Endometrial microvascular endothelial cells (primary cell): Measurements from ENCODE around the gene OGT. TPM values are rescaled to one million over a fixed set of nuclear protein-coding genes. Genes with fewer than 3 reads are reported as not detected.
"Not testable (repeated sequence)": the region's sequence is repeated elsewhere in the genome, so short reads cannot be mapped to it uniquely, and the experiment has no call there.

ENCODE experiments used
- in situ Hi-C: cut with HindIII; loops from 2 replicates; pipeline ENCODE4 v1.10.0; 2017; ENCODE audit warnings: low sequenced_read_pairs, low pct_unique_long_range_greater_than_20kb; ENCODE audit errors: inconsistent ontology term
- total RNA-seq: library from RNA; depleted of rRNA; stranded (reverse); fragments of >200 nt; gene quantifications from one replicate; pipeline ENCODE4 v1.2.3, GENCODE V29; 2015; ENCODE audit errors: inconsistent ontology term

Gene OGT
- total RNA-seq, 1 donor from 2014 or later, result 46.6 TPM

DNA sequence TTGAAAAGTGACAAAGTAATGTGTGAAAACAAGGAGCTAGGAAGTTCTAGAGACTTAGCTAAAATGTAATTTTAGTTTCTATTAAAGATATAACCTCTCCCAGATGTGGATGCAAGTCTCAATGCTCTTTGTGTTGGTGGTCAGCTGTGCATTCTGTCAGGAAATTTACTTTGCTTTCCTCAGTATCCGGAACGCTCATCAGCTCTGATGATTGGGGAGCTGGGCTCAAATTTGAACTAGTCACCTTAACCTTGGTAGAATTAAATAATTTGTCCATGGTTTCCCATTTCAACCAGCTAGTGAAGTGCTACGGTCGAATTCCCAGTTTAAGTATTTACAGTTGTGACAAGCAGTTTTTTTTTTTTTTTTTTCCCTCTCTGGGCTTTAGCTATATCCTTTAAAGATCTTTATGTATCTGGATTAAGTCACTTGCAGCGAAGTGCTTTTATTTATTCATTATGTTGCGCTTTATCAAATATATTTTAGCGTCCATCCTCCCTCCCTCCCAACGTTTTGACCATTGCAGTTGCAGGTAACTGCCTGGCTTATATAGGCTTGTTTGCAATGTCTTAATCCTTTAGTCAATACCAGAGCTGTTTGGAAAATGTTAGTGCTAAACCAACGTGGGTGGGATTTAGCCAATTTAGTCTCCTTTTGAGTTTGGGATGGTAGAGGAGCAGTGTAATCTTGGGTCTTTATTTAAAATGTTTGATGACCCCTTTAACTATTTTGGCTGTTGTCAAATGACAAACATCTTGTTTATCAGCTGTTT, 2.1 kb downstream of the OGT start:
- in situ Hi-C loops, result no loop called here

DNA sequence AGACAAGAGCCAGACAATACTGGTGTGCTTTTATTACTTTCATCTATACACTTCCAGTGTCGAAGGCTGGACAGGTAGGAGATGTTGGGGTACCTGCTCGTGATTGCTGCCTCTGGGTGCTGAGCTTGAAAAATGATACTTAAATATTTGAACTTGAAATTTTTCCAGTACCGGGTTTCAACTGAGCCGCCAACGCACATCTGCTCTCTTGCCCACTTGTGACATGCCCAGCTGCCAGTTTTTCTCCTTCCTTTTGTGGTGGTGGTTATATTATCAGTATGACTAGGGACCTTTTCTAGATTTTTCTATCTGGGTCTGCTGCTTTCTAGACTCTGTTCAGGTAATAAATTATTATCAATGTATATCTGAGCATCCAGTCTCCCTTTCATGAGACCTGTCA, 3.4 kb downstream of the OGT start:
- in situ Hi-C loops, result no loop called here

DNA sequence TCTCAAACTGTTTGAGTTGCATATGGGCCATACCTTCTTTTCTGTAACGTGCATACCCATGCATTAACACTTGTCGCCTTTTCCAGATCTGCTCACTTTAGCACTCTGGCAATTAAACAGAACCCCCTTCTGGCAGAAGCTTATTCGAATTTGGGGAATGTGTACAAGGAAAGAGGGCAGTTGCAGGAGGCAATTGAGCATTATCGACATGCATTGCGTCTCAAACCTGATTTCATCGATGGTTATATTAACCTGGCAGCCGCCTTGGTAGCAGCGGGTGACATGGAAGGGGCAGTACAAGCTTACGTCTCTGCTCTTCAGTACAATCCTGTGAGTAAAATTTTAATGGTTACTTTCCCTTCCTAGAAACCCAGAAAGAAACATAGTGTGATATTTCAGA, 4.8 kb downstream of the OGT start:
- in situ Hi-C loops, result no loop called here

DNA sequence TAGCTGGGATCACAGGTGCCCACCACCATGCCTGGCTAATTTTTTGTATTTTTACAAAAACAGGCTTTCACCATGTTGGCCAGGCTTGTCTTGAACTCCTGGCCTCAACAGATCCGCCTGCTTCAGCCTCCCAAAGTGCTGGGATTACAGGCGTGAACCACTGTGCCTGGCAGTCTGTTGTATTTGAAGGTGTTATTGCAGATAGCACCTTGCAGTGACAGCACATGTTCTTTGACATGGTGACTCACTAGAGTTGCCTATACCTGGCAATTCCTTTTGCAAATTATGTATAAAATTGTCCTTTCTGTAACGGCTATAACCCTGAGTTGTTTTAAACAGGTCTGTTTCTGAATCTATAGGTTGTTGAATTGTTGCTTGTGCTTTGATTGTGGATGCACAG, 7.9 kb downstream of the OGT start:
- in situ Hi-C loops, result no loop called here

DNA sequence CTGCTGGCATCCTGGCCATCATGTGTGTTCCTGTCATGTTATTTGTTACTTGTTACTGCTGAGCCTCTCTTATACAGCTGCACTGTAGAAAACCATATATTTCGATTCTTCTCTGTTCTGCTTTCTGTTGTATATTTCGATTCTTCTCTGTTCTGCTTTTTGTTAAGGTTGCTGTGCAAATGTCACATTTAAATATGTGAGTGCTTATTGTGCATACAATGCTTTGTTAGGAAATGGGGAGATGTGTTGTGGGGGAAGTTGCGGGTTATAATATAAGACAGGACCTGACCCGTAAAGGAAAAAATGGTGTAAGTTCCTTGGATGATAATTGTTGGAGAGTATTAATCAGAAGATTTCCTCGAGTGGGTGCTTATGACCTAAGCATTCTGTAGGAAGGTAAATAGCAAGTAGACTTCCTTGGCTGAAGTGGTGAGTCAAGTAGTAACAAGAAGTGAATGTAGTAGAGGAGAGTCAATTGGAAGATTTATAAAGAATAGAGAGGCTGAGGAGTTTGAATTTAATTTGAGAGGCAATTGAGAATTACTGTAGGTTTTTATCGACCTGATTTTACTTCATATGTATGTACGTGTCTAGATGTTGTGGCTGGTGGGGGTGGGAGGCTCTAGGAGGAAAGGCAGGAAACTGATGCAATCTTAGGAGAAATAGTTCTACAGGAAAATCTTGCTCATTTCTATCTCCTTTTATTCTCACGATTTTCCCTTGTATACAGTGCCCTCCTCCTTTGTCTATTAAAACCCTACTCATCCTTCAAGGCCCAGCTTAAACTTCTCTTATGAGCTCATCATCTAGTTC, 8.5 kb downstream of the OGT start:
- in situ Hi-C loops, result no loop called here

DNA sequence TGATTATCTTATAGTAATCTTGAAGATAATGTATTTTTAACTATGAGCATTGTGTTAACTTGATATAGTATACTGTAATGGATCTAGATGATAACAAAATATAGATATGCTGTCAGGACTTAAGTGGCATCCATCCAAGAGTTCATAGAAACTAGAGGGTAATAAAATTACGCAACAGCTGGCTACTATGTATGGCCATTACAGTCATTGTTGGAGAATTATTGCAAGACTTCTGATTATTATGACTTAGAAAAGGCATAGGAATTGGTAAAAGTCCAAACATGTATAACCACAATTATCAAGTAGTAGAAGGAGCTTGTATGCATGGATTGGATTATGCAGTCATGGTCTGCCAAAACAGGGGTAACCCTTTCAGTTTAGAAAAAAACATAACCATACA, 9.5 kb downstream of the OGT start:
- in situ Hi-C loops, result no loop called here

DNA sequence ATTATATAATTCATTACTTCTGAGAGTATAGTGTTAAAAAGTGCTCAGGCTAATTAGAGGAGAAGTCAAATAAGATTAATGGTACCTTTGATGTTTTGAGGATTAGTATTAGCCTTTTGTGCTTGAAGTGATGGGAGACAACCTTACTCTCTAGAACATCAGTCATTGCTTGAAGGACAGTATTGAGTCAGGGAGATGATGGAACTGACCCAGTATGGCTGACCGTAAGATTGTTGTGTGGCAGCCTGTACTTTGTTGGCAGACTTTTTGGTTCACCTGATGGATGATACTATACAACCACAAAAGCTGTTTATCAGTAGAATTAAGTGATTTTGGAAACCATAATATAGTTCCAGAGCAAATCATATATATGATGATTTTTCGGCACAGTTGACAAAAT, 9.9 kb downstream of the OGT start:
- in situ Hi-C loops, result no loop called here

DNA sequence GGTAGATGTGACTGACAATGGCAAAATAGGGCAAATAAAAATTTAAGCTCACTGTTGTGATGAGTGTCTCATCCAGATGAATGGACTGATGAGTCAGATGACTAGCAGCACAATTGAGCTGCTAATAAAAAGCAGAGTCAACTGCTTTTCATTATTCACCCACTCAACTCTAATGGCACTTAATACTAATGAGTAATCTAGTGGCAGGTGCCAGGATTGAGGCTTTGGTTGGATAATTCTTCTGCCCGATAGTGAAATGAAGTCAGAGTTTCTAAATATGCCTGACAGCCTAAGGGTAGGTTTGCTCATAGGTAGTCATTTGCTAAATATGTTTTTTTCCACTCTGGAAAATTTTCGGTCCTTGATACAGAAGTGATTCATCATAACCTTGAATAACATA, 10.4 kb downstream of the OGT start:
- in situ Hi-C loops, result no loop called here

DNA sequence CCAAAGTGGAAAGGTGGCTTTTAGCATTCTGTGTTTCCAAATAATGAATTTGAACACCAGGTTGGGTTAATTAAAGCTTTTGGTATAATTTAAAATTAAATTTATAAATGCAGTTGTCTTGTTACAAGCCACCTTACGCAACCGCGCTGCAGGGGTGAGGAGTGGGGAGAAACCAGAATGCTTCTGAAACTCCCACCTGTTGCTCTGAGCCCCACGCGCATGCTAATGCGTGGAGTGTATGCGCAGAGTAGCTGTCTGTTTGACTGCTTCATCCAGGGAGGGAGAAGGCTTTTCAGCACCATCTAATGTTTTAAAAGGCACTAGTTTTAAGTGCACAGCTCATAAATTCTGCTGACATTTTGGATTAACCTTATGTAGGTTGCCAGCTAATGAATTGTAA, 12.5 kb downstream of the OGT start:
- in situ Hi-C loops, result no loop called here

DNA sequence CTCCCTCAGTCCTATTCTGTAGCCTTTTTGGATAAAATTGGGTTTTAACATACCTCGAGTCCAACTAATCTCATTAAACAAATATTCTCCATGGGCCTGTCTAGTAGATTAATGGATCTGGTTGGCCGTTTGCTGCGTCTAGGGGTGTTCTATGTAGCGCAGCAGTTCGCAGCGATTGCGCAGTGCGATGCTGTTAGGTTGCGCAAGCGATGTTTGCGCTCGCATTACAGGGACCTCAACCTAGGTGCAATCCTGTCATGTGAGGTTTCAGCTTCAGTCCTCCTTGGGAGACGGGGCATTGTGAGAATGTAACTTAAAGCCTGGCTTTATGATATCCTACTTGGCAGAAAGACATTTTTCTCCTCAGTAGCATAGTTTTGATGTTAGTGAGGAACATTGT, 14.0 kb downstream of the OGT start:
- in situ Hi-C loops, result no loop called here

DNA sequence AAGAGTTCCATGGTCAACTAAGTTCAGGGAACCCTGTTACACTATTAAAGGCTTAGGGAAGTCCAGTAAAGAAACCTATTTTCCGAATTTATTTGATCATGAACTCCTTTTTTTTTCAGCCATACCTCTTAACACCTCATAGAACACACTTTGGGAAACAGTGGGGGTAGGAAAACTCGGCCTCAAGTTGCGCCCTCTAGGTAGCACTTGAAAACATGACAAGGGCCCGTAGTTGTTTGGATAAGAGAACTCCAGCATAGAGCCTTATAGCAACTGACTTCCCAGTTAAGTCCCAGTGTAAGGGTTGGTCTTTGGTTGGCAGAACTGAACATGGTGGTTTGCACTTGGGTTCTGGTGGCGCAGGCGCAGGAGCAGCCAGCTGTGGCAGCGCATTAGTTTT, 14.4 kb downstream of the OGT start:
- in situ Hi-C loops, result no loop called here

DNA sequence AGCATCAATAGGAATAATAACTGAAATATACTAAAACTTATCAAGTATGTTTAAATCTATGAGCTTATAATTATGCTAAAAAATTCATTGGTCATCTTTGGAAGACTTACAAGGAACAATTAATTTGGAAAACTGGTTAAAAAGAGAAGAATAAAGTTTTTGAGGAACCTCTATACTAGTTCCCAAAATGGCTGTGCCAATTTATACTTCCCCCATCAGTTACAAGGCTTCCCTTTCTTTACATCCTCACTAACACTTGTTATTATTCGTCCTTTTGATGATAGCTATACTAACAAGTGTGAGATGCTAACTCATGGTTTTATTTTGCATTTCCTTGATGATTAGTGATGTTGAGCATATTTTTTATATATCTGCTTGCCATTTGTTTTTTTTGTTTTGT, 17.1 kb downstream of the OGT start:
- in situ Hi-C loops, result no loop called here

DNA sequence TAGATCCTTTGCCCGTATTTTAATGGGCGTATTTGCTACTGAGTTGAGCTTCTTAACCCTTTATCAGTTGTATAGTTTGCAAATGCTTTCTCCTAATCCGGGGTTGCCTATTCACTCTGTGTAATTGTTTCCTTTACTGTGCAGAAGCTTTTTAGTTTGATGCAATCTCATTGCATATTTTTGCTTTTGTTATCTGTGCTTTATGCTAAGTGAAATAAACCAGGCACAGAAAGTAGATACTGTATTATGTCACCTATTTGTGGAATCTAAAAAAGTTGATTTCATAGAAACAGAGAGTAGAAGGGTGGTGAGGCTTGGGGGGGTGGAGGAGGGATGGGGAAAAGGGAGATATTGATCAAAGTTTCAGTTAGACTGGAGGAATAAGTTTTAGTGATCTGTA, 17.7 kb downstream of the OGT start:
- in situ Hi-C loops, result no loop called here

DNA sequence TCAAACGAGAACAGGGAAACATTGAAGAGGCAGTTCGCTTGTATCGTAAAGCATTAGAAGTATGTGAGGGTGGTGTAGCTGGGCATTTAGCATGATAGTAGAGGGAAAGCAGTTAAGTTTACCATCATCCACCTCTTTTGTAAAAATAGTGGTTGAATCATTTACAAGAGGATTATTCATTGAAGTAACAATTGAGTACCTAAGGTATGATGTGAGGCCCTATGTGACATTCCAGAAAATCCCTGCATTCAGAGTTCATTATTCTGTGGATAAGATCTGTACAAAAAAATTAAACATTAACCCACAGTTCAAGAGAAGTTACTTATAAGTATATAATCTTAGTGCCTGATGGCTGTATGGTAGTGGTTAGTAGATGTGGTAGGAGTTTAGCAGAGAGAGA, 23.1 kb downstream of the OGT start:
- in situ Hi-C loops, result no loop called here

DNA sequence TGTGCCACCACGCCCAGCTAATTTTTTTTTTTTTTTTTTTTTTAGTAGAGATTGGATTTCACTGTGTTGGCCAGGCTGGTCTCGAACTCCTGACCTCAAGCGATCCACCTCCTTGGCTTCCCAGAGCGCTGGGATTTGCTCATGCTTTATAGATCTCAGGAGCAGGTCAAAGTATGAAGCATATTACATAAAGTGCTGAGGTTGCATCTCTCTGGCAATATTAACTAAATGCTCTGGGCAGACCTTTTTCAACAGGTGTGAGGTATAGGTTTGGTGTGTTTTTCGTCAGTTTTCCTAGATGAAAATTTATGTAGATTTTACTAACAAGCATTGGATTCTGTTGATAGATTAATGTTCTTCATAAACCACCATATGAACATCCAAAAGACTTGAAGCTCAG, 26.0 kb downstream of the OGT start:
- in situ Hi-C loops, result no loop called here

DNA sequence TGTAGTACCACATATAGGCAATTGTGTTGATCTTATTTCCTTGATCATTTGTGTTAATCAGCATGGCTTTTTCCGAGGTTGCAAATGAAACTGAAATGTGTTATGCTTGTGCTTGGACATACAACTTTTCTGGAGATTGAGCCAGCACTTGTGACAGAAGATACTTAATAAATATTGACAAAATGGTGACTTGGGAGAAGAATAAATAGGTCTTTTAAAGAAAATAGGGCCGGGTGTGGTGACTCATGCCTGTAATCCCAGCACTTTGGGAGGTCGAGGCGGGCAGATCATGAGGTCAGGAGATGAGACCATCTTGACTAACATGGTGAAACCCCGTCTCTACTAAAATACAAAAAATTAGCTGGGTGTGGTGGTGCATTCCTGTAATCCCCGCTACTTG, 26.9 kb downstream of the OGT start:
- in situ Hi-C loops, result not testable (repeated sequence)

DNA sequence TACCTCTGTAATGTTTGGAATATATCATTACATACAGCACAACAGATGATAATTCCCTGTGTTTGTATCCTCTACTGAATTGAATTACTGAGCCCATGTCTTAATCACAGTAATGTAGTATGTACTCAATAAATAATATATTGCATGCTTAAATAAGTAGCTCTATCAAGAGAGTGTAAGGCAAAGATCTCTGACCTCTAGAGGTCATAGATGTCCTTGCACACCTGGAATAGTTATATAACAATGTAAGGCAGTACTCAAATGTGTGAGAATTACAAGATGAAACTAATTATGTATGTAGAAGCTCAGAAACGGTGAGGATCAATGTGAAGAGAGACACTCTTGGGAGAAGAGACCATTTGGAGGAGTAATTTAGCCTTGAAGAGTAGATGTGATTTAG, 31.0 kb downstream of the OGT start:
- in situ Hi-C loops, result no loop called here

DNA sequence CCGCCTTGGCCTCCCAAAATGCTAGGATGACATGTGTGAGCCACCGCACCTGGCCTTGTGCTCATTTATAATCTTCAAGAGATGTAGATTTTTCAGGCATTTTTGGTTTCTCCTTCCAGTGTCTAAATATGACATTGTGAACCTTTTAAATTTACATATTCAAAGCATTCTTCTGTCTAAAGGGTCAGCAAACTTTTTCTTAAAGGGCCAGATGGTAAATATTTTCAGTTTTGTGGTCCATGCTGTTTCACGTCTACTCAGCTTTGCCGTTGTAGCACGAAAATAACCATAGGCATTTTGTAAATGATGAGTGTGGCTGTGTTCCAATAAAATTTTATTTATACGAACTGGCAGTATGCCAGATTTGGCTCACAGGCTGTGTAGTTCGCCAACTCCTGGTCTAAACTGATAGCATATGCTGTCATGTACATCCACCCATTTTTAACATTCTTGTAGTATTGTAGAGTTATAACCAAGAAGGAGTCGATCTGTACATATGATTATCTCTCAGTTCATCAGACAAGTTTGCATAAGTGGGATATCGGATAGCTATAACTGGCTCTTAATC, 32.7 kb downstream of the OGT start:
- in situ Hi-C loops, result no loop called here

DNA sequence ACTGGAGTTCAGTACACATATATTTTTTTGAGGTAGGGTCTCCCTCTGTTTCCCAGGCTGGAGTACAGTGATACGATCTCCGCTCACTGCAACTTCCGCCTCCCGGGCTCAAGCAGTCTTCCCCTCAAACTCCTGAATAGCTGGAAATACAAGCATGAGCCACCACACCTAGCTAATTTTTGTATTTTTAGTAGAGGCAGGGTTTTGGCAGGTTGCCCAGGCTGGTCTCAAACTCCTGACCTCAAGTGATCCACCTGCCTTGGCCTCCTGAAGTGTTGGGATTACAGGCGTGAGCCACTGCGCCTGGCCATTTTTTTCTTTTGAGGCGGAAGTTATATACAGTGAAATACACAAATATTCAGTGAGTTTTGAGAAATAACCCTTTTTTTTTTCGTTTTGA, 38.5 kb downstream of the OGT start:
- in situ Hi-C loops, result not testable (repeated sequence)

DNA sequence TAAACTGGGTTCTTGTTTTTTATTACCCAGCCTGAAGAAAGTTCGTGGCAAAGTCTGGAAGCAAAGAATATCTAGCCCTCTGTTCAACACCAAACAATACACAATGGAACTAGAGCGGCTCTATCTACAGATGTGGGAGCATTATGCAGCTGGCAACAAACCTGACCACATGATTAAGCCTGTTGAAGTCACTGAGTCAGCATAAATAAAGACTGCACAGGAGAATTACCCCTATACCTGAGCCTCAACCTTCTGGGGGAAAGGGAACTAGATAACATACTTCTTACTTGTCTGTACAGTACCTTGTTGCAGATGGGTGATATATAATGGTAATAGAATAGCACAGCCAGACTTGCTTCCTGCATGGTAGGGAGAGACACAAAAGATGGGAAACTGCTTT, 40.7 kb downstream of the OGT start:
- in situ Hi-C loops, result no loop called here
